GM12878 (cell line): Measurements from ENCODE around the gene FAM186B. TPM values are rescaled to one million over a fixed set of nuclear protein-coding genes. Genes with fewer than 3 reads are reported as not detected.

Source experiments
- ATAC-seq: fragments of 200-7000 bp; cut with Tn5 transposase; 3 replicates; pipeline ENCODE4 v1.9.1; 2020; ENCODE audit warnings: mild to moderate bottlenecking, moderate library complexity
- BruUV-seq: library from RNA; stranded (reverse); fragments of 400-500 nt; replicated peaks from 2 replicates; lab custom pipeline; 2021; lab: Mats Ljungman, UMichigan
- CTCF ChIA-PET: fragments of 300-600 bp; sonication (Branson Sonifier 250); formaldehyde crosslinking; extraction: SDS; loops from one replicate; lab custom pipeline; 2021; ENCODE audit warnings: inconsistent platforms; lab: Yijun Ruan, JAX
- POLR2A ChIA-PET: fragments of 350-600 bp; formaldehyde crosslinking; extraction: SDS; loops from one replicate; lab custom pipeline; 2021; ENCODE audit warnings: inconsistent platforms; lab: Charles Lee
- RAD21 ChIA-PET: fragments of 300-600 bp; sonication (Branson Sonifier 250); formaldehyde crosslinking; loops from one replicate; lab custom pipeline; 2023; ENCODE audit warnings: antibody characterized with exemption; ENCODE audit not compliant: unreplicated experiment; lab: Charles Lee
- SMC1A ChIA-PET: fragments of 300-600 bp; sonication (Branson Sonifier 250); formaldehyde crosslinking; loops from one replicate; lab custom pipeline; 2023; ENCODE audit not compliant: unreplicated experiment, uncharacterized antibody; lab: Charles Lee
- DNase-seq: peaks from one replicate; pipeline ENCODE4 v3.0.0-alpha.2; 2011; ENCODE audit warnings: low read depth, low spot score
- FAIRE-seq: peaks from 3 replicates; lab custom pipeline; 2011; peaks lifted over from hg19 to GRCh38; lab: Jason Lieb, UNC
- H2AFZ ChIP-seq: 2 replicates; pipeline ENCODE4 v1.6.0; 2011; ENCODE audit warnings: low read depth, low read length, control low read depth; ENCODE audit not compliant: control insufficient read depth
- H3K27ac ChIP-seq: 2 replicates; pipeline ENCODE4 v1.5.1; 2011; ENCODE audit warnings: control low read depth; ENCODE audit not compliant: control insufficient read depth, insufficient read depth
- H3K27me3 ChIP-seq, 2 experiments: replicated peaks in 1 of 2; 2 replicates each; pipeline versions ENCODE4 v1.6.0 to v1.6.1; 2011; ENCODE audit warnings: low read length in 1 of 2; ENCODE audit not compliant: control insufficient read depth in 2 of 2, insufficient read depth in 2 of 2
- H3K36me3 ChIP-seq, 2 experiments: 2 replicates each; pipeline ENCODE4 v1.5.1; 2011; ENCODE audit warnings: low read length in 1 of 2; ENCODE audit not compliant: control insufficient read depth in 2 of 2, insufficient read depth in 2 of 2
- H3K4me1 ChIP-seq: 2 replicates; pipeline ENCODE4 v1.6.1; 2011; ENCODE audit warnings: mild to moderate bottlenecking, low read length, moderate library complexity, mixed read lengths; ENCODE audit not compliant: control insufficient read depth, insufficient read depth
- H3K4me2 ChIP-seq: 2 replicates; pipeline ENCODE4 v1.6.0; 2011; ENCODE audit warnings: control low read depth; ENCODE audit not compliant: control insufficient read depth, insufficient read depth
- H3K4me3 ChIP-seq: fragments of 200-600 bp; sonication (generic); 2 replicates; pipeline ENCODE4 v1.5.1; 2016
- H3K79me2 ChIP-seq: 2 replicates; pipeline ENCODE4 v1.6.0; 2011; ENCODE audit warnings: low read length; ENCODE audit not compliant: control insufficient read depth, insufficient read depth
- H3K9ac ChIP-seq: 2 replicates; pipeline ENCODE4 v1.8.0; 2011; ENCODE audit warnings: low read length, control low read depth, mixed read lengths; ENCODE audit not compliant: control insufficient read depth, insufficient read depth
- H3K9me3 ChIP-seq: replicated peaks from 3 replicates; pipeline ENCODE4 v1.5.1; 2011; ENCODE audit warnings: mild to moderate bottlenecking, low read length; ENCODE audit not compliant: control insufficient read depth, insufficient read depth
- H4K20me1 ChIP-seq: 2 replicates; pipeline ENCODE4 v1.6.0; 2011; ENCODE audit not compliant: control insufficient read depth, insufficient read depth
- EGR1 ChIP-seq, 2 experiments: IDR thresholded peaks; 1 replicate in 1 of 2; 2 replicates in 1 of 2; pipeline ENCODE4 v1.6.1; 2011 to 2012; ENCODE audit warnings: low read depth in 2 of 2, low read length in 2 of 2, borderline replicate concordance in 1 of 2, mild to moderate bottlenecking in 1 of 2, moderate library complexity in 1 of 2
- HCFC1 ChIP-seq: fragments of 150-350 bp; IDR thresholded peaks from 2 replicates; pipeline ENCODE4 v1.6.1; 2014; ENCODE audit warnings: low read length
- MTA2 ChIP-seq: fragments of 450-650 bp; IDR thresholded peaks from 2 replicates; pipeline ENCODE4 v1.6.1; 2016; ENCODE audit warnings: low read depth, mild to moderate bottlenecking, moderate library complexity
- NR2C2 ChIP-seq: IDR thresholded peaks from 2 replicates; pipeline ENCODE4 v1.6.1; 2011; ENCODE audit warnings: borderline replicate concordance, low read depth; ENCODE audit not compliant: control insufficient read depth, insufficient read length
- RCOR1 ChIP-seq: conservative IDR thresholded peaks from 2 replicates; pipeline ENCODE4 v1.6.1; 2012; ENCODE audit warnings: low read depth, low read length, improper control_type of control experiment
- TCF3 ChIP-seq: IDR thresholded peaks from 2 replicates; pipeline ENCODE4 v1.6.1; 2012; ENCODE audit warnings: low read depth, mild to moderate bottlenecking, low read length, borderline replicate concordance; ENCODE audit not compliant: insufficient read depth
- WRNIP1 ChIP-seq: IDR thresholded peaks from 2 replicates; pipeline ENCODE4 v1.6.1; 2011; ENCODE audit warnings: low read depth, low read length, improper control_type of control experiment, borderline replicate concordance
- YBX1 ChIP-seq: fragments of 450-650 bp; IDR thresholded peaks from 2 replicates; pipeline ENCODE4 v1.6.1; 2016; ENCODE audit warnings: antibody characterized with exemption
- ZNF207 ChIP-seq: fragments of 450-650 bp; IDR thresholded peaks from 2 replicates; pipeline ENCODE4 v1.6.1; 2014; ENCODE audit warnings: antibody characterized with exemption, mild to moderate bottlenecking, borderline replicate concordance
- ZNF687 ChIP-seq: fragments of 450-650 bp; IDR thresholded peaks from 2 replicates; pipeline ENCODE4 v1.6.1; 2017; ENCODE audit warnings: mild to moderate bottlenecking, moderate library complexity
- WGBS: methylation state at CpG from one replicate; pipeline ENCODE4 v1.1.6; 2016; ENCODE audit warnings: low lambda C conversion rate; ENCODE audit not compliant: insufficient replicate concordance, insufficient coverage; ENCODE audit errors: missing lambda C conversion rate; 5-methylcytosine and 5-hydroxymethylcytosine counted together
- in situ Hi-C: fragments of 300-500 bp; cut with MboI; formaldehyde crosslinking; loops from 9 replicates; pipeline ENCODE4 v1.14.3; 2018; ENCODE audit warnings: mixed read lengths
- intact Hi-C: fragments of 100-400 bp; cut with micrococcal nuclease; formaldehyde crosslinking; loops from one replicate; pipeline ENCODE4 v1.14.2; 2022; ENCODE audit not compliant: unreplicated experiment
- polyA plus RNA-seq, 11 experiments: library from polyadenylated mRNA; depleted of rRNA in 4 of 11; unstranded in 6 of 11; stranded (reverse) in 5 of 11; fragments of >200 nt; fragmentation: Nextera tagmentation in 4 of 11; fragmentation: Illumina TruSeq in 1 of 11; extraction: Ambion mirVana in 4 of 11; extraction: Trizol in 1 of 11; gene quantifications; 1 replicate in 1 of 11; 2 replicates in 10 of 11; pipeline versions ENCODE4 v1.2.1 to v1.2.3, GENCODE V29; 2011 to 2016; ENCODE audit warnings: inconsistent platforms in 2 of 11, missing spikeins in 2 of 11, low read depth in 1 of 11
- total RNA-seq, 4 experiments: library from RNA; depleted of rRNA in 3 of 4; stranded (reverse); fragments of >200 nt in 3 of 4; fragmentation: Illumina TruSeq in 1 of 4; extraction: Trizol in 1 of 4; gene quantifications; 2 replicates each; pipeline versions ENCODE4 v1.2.1 to v1.2.3, GENCODE V29; 2013 to 2021
- TF ChIP-seq, protein P1 (sequence below): IDR thresholded peaks from 2 replicates; pipeline ENCODE4 v1.6.1; 2012; ENCODE audit warnings: improper control_type of control experiment, low read depth, low read length; ENCODE audit not compliant: insufficient replicate concordance

FAM186B gene
- total and polyA plus RNA-seq, 10 of the 15 experiments (the other 5 are each of a cell fraction or from before 2014, with no cell fraction given): 0.13 to 0.79 (median 0.51) TPM

GRCh38 chr12:49560695-49561094 is 44.7 kb downstream of the FAM186B start (continued):
- no peak for TF ChIP-seq MTA2

- in situ Hi-C loops: no loop called here
- H3K4me3 ChIP-seq: no peak overlapping the region
- no peak overlapping the region for H2AFZ ChIP-seq
- H3K27me3 ChIP-seq: no peaks in the 10 kb centered on the region
- intact Hi-C loops: no loop called here
- no peak overlapping the region for H3K27ac ChIP-seq
- ChIA-PET SMC1A (no interaction called here), POLR2A (no interaction called here), CTCF (interaction anchor here (1.1 to 3.0 kb wide), 2 partner anchors 22 to 201 kb away, joined by 7 to 8 read pairs; no protein-coding TSS in a partner anchor), RAD21 (no interaction called here)
- peaks cover 23 to 27% of the 10 kb centered on the region in 2 experiments for H3K36me3 ChIP-seq
- WGBS: 96% methylated on average over 13 of the region's 17 CpGs
- H3K9me3 ChIP-seq: no peaks in the 10 kb centered on the region
- DNase-seq: no peak
- no peak overlapping the region for H3K4me2 ChIP-seq
- no peaks in the 10 kb centered on the region for H3K79me2 ChIP-seq
- no peaks in the 10 kb centered on the region for H4K20me1 ChIP-seq
- H3K4me1 ChIP-seq: no peaks in the 10 kb centered on the region
- H3K9ac ChIP-seq: no peak overlapping the region
- no peak for ATAC-seq
- BruUV-seq: no TSS peak
- no peak for FAIRE-seq
- no peak for TF ChIP-seq ZNF687
- TF ChIP-seq EGR1 (IDR thresholded peaks at IDR 0.05; ENCODE audit: borderline replicate concordance in 1 of 2, low read depth in 2 of 2, low read length in 2 of 2): no peak
- no peak for TF ChIP-seq RCOR1
- no peak for TF ChIP-seq WRNIP1
- no peak for TF ChIP-seq ZNF207
- TF ChIP-seq HCFC1: no peak
- no peak for TF ChIP-seq NR2C2
- no peak for TF ChIP-seq YBX1
- TF ChIP-seq, protein P1, sequence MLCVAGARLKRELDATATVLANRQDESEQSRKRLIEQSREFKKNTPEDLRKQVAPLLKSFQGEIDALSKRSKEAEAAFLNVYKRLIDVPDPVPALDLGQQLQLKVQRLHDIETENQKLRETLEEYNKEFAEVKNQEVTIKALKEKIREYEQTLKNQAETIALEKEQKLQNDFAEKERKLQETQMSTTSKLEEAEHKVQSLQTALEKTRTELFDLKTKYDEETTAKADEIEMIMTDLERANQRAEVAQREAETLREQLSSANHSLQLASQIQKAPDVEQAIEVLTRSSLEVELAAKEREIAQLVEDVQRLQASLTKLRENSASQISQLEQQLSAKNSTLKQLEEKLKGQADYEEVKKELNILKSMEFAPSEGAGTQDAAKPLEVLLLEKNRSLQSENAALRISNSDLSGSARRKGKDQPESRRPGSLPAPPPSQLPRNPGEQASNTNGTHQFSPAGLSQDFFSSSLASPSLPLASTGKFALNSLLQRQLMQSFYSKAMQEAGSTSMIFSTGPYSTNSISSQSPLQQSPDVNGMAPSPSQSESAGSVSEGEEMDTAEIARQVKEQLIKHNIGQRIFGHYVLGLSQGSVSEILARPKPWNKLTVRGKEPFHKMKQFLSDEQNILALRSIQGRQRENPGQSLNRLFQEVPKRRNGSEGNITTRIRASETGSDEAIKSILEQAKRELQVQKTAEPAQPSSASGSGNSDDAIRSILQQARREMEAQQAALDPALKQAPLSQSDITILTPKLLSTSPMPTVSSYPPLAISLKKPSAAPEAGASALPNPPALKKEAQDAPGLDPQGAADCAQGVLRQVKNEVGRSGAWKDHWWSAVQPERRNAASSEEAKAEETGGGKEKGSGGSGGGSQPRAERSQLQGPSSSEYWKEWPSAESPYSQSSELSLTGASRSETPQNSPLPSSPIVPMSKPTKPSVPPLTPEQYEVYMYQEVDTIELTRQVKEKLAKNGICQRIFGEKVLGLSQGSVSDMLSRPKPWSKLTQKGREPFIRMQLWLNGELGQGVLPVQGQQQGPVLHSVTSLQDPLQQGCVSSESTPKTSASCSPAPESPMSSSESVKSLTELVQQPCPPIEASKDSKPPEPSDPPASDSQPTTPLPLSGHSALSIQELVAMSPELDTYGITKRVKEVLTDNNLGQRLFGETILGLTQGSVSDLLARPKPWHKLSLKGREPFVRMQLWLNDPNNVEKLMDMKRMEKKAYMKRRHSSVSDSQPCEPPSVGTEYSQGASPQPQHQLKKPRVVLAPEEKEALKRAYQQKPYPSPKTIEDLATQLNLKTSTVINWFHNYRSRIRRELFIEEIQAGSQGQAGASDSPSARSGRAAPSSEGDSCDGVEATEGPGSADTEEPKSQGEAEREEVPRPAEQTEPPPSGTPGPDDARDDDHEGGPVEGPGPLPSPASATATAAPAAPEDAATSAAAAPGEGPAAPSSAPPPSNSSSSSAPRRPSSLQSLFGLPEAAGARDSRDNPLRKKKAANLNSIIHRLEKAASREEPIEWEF: no peak
- no peak for TF ChIP-seq TCF3
Measured at GRCh38 chr12:49559011-49559675, 46.3 kb downstream of the FAM186B start.
